NCI-H526 treated with DMSO at 0.1 percent for 48 hours (cell line): ENCODE data around the gene CRYBG1.

Experiments used
- DNase-seq: peaks from one replicate; lab custom pipeline; 2025; lab: John Stamatoyannopoulos, UW

CRYBG1 gene

GRCh38 chr6:106360410-106360988, at the start of gene CRYBG1:
TSS of gene CRYBG1 (plus strand) at chr6:106360717. CDS start at chr6:106360909, 192 bp downstream.
- DNase-seq, result peak; percentile 75

- no peak for DNase-seq
Observed at GRCh38 chr6:106315765-106316374, 44.6 kb upstream of the CRYBG1 start.

- no peak for DNase-seq
Observed at GRCh38 chr6:106316375-106316766, 44.1 kb upstream of the CRYBG1 start.

GRCh38 chr6:106318061-106318460, 42.5 kb upstream of the CRYBG1 start:
- DNase-seq, result no peak

- DNase-seq, result no peak
Observed at GRCh38 chr6:106318851-106319250, 41.7 kb upstream of the CRYBG1 start.

- no peak for DNase-seq
Observed at GRCh38 chr6:106321940-106322339, 38.6 kb upstream of the CRYBG1 start.

GRCh38 chr6:106324726-106325335, 35.7 kb upstream of the CRYBG1 start:
- DNase-seq, result no peak

GRCh38 chr6:106325336-106326178, 35.0 kb upstream of the CRYBG1 start, which contains the start of gene ATG5:
TSS of gene ATG5 (minus strand) at chr6:106325760. CDS start at chr6:106316208, 9,552 bp downstream.
- DNase-seq, result peak; percentile 95

GRCh38 chr6:106334646-106335448, 25.7 kb upstream of the CRYBG1 start:
- peak; percentile 40 for DNase-seq

- DNase-seq, result peak; percentile 68
Observed at GRCh38 chr6:106339334-106340029, 21.0 kb upstream of the CRYBG1 start.

- peak; percentile 11 for DNase-seq
Observed at GRCh38 chr6:106347219-106347618, 13.3 kb upstream of the CRYBG1 start.

- DNase-seq, result no peak
Observed at GRCh38 chr6:106356378-106356777, 4.1 kb upstream of the CRYBG1 start.

- no peak for DNase-seq
Observed at GRCh38 chr6:106359959-106360409, 533 bp upstream of the CRYBG1 start.

- peak; percentile 63 for DNase-seq
Observed at GRCh38 chr6:106360989-106361430, 493 bp downstream of the CRYBG1 start.

GRCh38 chr6:106363401-106364138, 3.1 kb downstream of the CRYBG1 start:
- no peak for DNase-seq

- DNase-seq, result no peak
Observed at GRCh38 chr6:106369739-106370138, 9.2 kb downstream of the CRYBG1 start.

- no peak for DNase-seq
Observed at GRCh38 chr6:106370639-106371038, 10.1 kb downstream of the CRYBG1 start.

- DNase-seq, result no peak
Observed at GRCh38 chr6:106372838-106373501, 12.5 kb downstream of the CRYBG1 start.

- DNase-seq, result no peak
Observed at GRCh38 chr6:106373502-106374239, 13.2 kb downstream of the CRYBG1 start.
